Neural progenitor cell (in vitro differentiated cells): ENCODE results near the gene PRPF40A. TPM values are rescaled to one million over a fixed set of nuclear protein-coding genes. Genes with fewer than 3 reads are reported as not detected.

Experiments used
- DNase-seq: peaks from one replicate; pipeline ENCODE4 v3.0.0-alpha.2; 2016; ENCODE audit warnings: low spot score
- H2AFZ ChIP-seq: fragments of 200-600 bp; sonication (generic); replicated peaks from 2 replicates; pipeline ENCODE4 v1.6.1; 2016; ENCODE audit warnings: antibody characterized with exemption
- H3F3A ChIP-seq: fragments of 200-600 bp; sonication (generic); 2 replicates; pipeline ENCODE4 v1.6.1; 2016; ENCODE audit warnings: antibody characterized with exemption, low read depth
- H3K27ac ChIP-seq: fragments of 200-600 bp; sonication (generic); 2 replicates; pipeline ENCODE4 v1.5.1; 2016; ENCODE audit warnings: mild to moderate bottlenecking
- H3K27me3 ChIP-seq: fragments of 200-600 bp; sonication (generic); 2 replicates; pipeline ENCODE4 v1.6.1; 2016; ENCODE audit warnings: mild to moderate bottlenecking, moderate library complexity
- H3K36me3 ChIP-seq: fragments of 200-600 bp; sonication (generic); 2 replicates; pipeline ENCODE4 v1.5.1; 2016
- H3K4me1 ChIP-seq: fragments of 200-600 bp; sonication (generic); 2 replicates; pipeline ENCODE4 v1.6.1; 2016; ENCODE audit warnings: mixed run types
- H3K4me2 ChIP-seq: fragments of 200-600 bp; sonication (generic); 2 replicates; pipeline ENCODE4 v1.6.1; 2016
- H3K4me3 ChIP-seq: fragments of 200-600 bp; sonication (generic); 2 replicates; pipeline ENCODE4 v1.5.1; 2016
- H3K79me2 ChIP-seq: fragments of 200-600 bp; sonication (generic); 2 replicates; pipeline ENCODE4 v1.6.1; 2016; ENCODE audit warnings: low read depth
- H3K9ac ChIP-seq: fragments of 200-600 bp; sonication (generic); 2 replicates; pipeline ENCODE4 v1.6.1; 2016
- H3K9me3 ChIP-seq: fragments of 200-600 bp; sonication (generic); 2 replicates; pipeline ENCODE4 v1.5.1; 2016; ENCODE audit warnings: low read depth
- H4K20me1 ChIP-seq: fragments of 200-600 bp; sonication (generic); 2 replicates; pipeline ENCODE4 v1.6.1; 2016; ENCODE audit warnings: low read depth
- H3K27ac Mint-ChIP-seq: 3 replicates; pipeline ENCODE4 v1.8.0; 2021; ENCODE audit warnings: mixed read lengths
- H3K27me3 Mint-ChIP-seq: 2 replicates; pipeline ENCODE4 v1.8.0; 2022; ENCODE audit warnings: low read depth, mild to moderate bottlenecking, inconsistent platforms, moderate library complexity, mixed read lengths; ENCODE audit not compliant: insufficient read depth
- H3K36me3 Mint-ChIP-seq: 3 replicates; pipeline ENCODE4 v1.8.0; 2021; ENCODE audit warnings: mixed read lengths
- H3K4me1 Mint-ChIP-seq: 3 replicates; pipeline ENCODE4 v1.8.0; 2021; ENCODE audit warnings: mixed read lengths
- H3K4me3 Mint-ChIP-seq: 3 replicates; pipeline ENCODE4 v1.8.0; 2021; ENCODE audit warnings: mild to moderate bottlenecking, moderate library complexity, mixed read lengths
- H3K9me3 Mint-ChIP-seq: 3 replicates; pipeline ENCODE4 v1.8.0; 2020; ENCODE audit warnings: mixed read lengths
- CTCF ChIP-seq: fragments of 200-600 bp; sonication (generic); IDR thresholded peaks from 2 replicates; pipeline ENCODE4 v1.5.1; 2017; ENCODE audit warnings: antibody characterized with exemption, mild to moderate bottlenecking
- EZH2 ChIP-seq: fragments of 200-600 bp; sonication (generic); IDR thresholded peaks from 2 replicates; pipeline ENCODE4 v1.6.1; 2017; ENCODE audit warnings: antibody characterized with exemption, mild to moderate bottlenecking, moderate library complexity
- EZH2phosphoT487 ChIP-seq: fragments of 200-600 bp; sonication (generic); IDR thresholded peaks from 2 replicates; pipeline ENCODE4 v1.6.1; 2017; ENCODE audit warnings: antibody characterized with exemption
- total RNA-seq: library from RNA; depleted of rRNA; stranded (reverse); fragments of >200 nt; gene quantifications from 2 replicates; pipeline ENCODE4 v1.2.3, GENCODE V29; 2015; ENCODE audit warnings: low replicate concordance

PRPF40A gene
- total RNA-seq, 1 donor from 2014 or later, result 257 TPM

- no peak overlapping the region for H2AFZ ChIP-seq
- H3K36me3 Mint-ChIP-seq, result peaks cover 69% of the 10 kb centered on the region
- H3K4me2 ChIP-seq, result no peak overlapping the region
- H3K4me3 ChIP-seq, result no peak overlapping the region
- TF ChIP-seq CTCF (no peak), EZH2phosphoT487 (no peak), EZH2 (no peak)
- H3K9ac ChIP-seq, result no peak overlapping the region
- H3K27ac ChIP-seq, result no peak overlapping the region
- H3K27me3 ChIP-seq, result no peaks in the 10 kb centered on the region
- peaks cover 6% of the 10 kb centered on the region for H4K20me1 ChIP-seq
- peaks cover 5% of the 10 kb centered on the region for H3K9me3 ChIP-seq
- no peak for DNase-seq
- no peaks in the 10 kb centered on the region for H3K4me1 ChIP-seq
- H3K36me3 ChIP-seq, result peaks cover 51% of the 10 kb centered on the region
- peaks cover 6% of the 10 kb centered on the region for H3K27me3 Mint-ChIP-seq
- H3F3A ChIP-seq, result no peaks in the 10 kb centered on the region
- H3K9me3 Mint-ChIP-seq, result peaks cover 44% of the 10 kb centered on the region
- no peak overlapping the region for H3K27ac Mint-ChIP-seq
- H3K4me3 Mint-ChIP-seq, result no peak overlapping the region
- peaks cover 86% of the 10 kb centered on the region for H3K79me2 ChIP-seq
- H3K4me1 Mint-ChIP-seq, result peaks cover 6% of the 10 kb centered on the region
These were observed 30.9 kb downstream of the PRPF40A start for GRCh38 chr2:152686321-152686720.

- Histone ChIP-seq H3K79me2 (peaks cover 71% of the 10 kb centered on the region), H3K4me3 (no peak overlapping the region), H3K4me2 (no peak overlapping the region), H3F3A (no peaks in the 10 kb centered on the region), H3K27ac (no peak overlapping the region), H4K20me1 (no peaks in the 10 kb centered on the region), H3K27me3 (no peaks in the 10 kb centered on the region), H2AFZ (no peak overlapping the region), H3K4me1 (no peaks in the 10 kb centered on the region), H3K36me3 (peaks cover 66% of the 10 kb centered on the region), H3K9ac (no peak overlapping the region), H3K9me3 (peaks cover 5% of the 10 kb centered on the region)
- H3K36me3 Mint-ChIP-seq, result peaks cover 71% of the 10 kb centered on the region
- peaks cover 7% of the 10 kb centered on the region for H3K4me1 Mint-ChIP-seq
- no peak for DNase-seq
- H3K27me3 Mint-ChIP-seq, result peaks cover 6% of the 10 kb centered on the region
- peaks cover 44% of the 10 kb centered on the region for H3K9me3 Mint-ChIP-seq
- no peak overlapping the region for H3K27ac Mint-ChIP-seq
- no peak overlapping the region for H3K4me3 Mint-ChIP-seq
- no peak for TF ChIP-seq CTCF
- no peak for TF ChIP-seq EZH2
- no peak for TF ChIP-seq EZH2phosphoT487
These were observed 33.9 kb downstream of the PRPF40A start for GRCh38 chr2:152683400-152683799.

- Mint-ChIP-seq H3K4me3 (no peak overlapping the region), H3K27ac (peak overlapping the region; percentile 9), H3K4me1 (peaks cover 7% of the 10 kb centered on the region), H3K36me3 (peaks cover 65% of the 10 kb centered on the region), H3K27me3 (peaks cover 6% of the 10 kb centered on the region), H3K9me3 (peaks cover 44% of the 10 kb centered on the region)
- Histone ChIP-seq H4K20me1 (no peaks in the 10 kb centered on the region), H3K79me2 (peaks cover 64% of the 10 kb centered on the region), H3K4me3 (no peak overlapping the region), H3K4me2 (no peak overlapping the region), H2AFZ (no peak overlapping the region), H3K36me3 (peaks cover 68% of the 10 kb centered on the region), H3K4me1 (no peaks in the 10 kb centered on the region), H3K9me3 (peaks cover 5% of the 10 kb centered on the region), H3F3A (no peaks in the 10 kb centered on the region), H3K27me3 (no peaks in the 10 kb centered on the region), H3K27ac (no peak overlapping the region), H3K9ac (no peak overlapping the region)
- no peak for TF ChIP-seq EZH2phosphoT487
- TF ChIP-seq EZH2, result no peak
- TF ChIP-seq CTCF, result no peak
- DNase-seq, result no peak
These were observed 34.6 kb downstream of the PRPF40A start for GRCh38 chr2:152682663-152683062.
